SK-N-SH treated with all-trans-retinoic acid at 6 μM for 48 hours (cell line): ENCODE data around the gene LRBA.

Experiments
- BACH2 ChIP-seq: fragments of 250-450 bp; sonication (Bioruptor Pico); IDR thresholded peaks from 2 replicates; pipeline ENCODE4 v1.9.0; 2021; ENCODE audit warnings: mild to moderate bottlenecking, borderline replicate concordance
- OSR1 ChIP-seq: fragments of 250-450 bp; sonication (Bioruptor Pico); IDR thresholded peaks from 2 replicates; pipeline ENCODE4 v1.8.0; 2022; ENCODE audit warnings: moderate library complexity, mild to moderate bottlenecking, inconsistent platforms
- RARB ChIP-seq: fragments of 250-450 bp; sonication (Bioruptor Pico); IDR thresholded peaks from 2 replicates; pipeline ENCODE4 v1.8.0; 2021; ENCODE audit warnings: mild to moderate bottlenecking, moderate library complexity
- ZFP3 ChIP-seq: fragments of 250-450 bp; sonication (Bioruptor Pico); IDR thresholded peaks from 2 replicates; pipeline ENCODE4 v1.5.0; 2020; ENCODE audit warnings: mild to moderate bottlenecking, moderate library complexity
- ZFP30 ChIP-seq: fragments of 450-650 bp; formaldehyde crosslinking; IDR thresholded peaks from 2 replicates; pipeline ENCODE4 v1.5.0; 2022; ENCODE audit warnings: mild to moderate bottlenecking, moderate library complexity
- ZNF565 ChIP-seq: fragments of 450-650 bp; formaldehyde crosslinking; conservative IDR thresholded peaks from 2 replicates; pipeline ENCODE4 v1.5.0; 2020; ENCODE audit warnings: low read depth, mild to moderate bottlenecking, moderate library complexity
- ZNF8 ChIP-seq: fragments of 450-650 bp; formaldehyde crosslinking; IDR thresholded peaks from 2 replicates; pipeline ENCODE4 v1.5.0; 2020; ENCODE audit warnings: mild to moderate bottlenecking, moderate library complexity
- TF ChIP-seq, protein P1 (sequence below): fragments of 250-450 bp; sonication (Bioruptor Pico); IDR thresholded peaks from 2 replicates; pipeline ENCODE4 v1.8.0; 2020; ENCODE audit warnings: mild to moderate bottlenecking, moderate library complexity, borderline replicate concordance
- TF ChIP-seq, protein P2 (sequence below): fragments of 250-450 bp; sonication (Bioruptor Pico); IDR thresholded peaks from 2 replicates; pipeline ENCODE4 v1.5.0; 2020; ENCODE audit warnings: mild to moderate bottlenecking, moderate library complexity
- TF ChIP-seq, protein P3 (sequence below): fragments of 250-450 bp; sonication (Bioruptor Pico); IDR thresholded peaks from 2 replicates; pipeline ENCODE4 v1.8.0; 2021; ENCODE audit warnings: low read depth, mild to moderate bottlenecking, moderate library complexity, borderline replicate concordance

DNA sequence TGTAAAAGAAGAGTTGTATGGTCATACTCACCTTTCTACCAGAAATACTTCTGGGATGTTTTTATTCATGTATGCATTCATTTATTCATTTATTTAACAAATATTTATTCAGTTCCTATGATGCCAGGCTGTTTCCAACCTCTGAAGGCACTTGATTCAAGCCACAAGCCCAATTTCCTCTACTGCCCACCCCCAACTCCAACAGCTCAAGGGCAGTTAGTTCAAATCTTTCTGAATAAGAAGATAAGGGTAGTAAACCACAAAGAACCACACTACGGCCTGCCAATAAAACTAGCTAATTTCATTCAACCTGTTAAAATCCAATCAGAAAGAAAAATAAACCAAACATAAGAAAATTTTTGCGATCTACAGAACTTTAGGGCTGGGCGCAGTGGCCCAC lies 31.2 kb downstream of the LRBA start:
- TF ChIP-seq RARB (CRISPR knock-in tag) (no peak), ZFP30 (no peak), BACH2 (no peak), ZNF8 (CRISPR knock-in tag) (no peak), ZFP3 (CRISPR knock-in tag) (no peak), OSR1 (CRISPR knock-in tag) (no peak), ZNF565 (CRISPR knock-in tag) (no peak)
- TF ChIP-seq, protein P1, sequence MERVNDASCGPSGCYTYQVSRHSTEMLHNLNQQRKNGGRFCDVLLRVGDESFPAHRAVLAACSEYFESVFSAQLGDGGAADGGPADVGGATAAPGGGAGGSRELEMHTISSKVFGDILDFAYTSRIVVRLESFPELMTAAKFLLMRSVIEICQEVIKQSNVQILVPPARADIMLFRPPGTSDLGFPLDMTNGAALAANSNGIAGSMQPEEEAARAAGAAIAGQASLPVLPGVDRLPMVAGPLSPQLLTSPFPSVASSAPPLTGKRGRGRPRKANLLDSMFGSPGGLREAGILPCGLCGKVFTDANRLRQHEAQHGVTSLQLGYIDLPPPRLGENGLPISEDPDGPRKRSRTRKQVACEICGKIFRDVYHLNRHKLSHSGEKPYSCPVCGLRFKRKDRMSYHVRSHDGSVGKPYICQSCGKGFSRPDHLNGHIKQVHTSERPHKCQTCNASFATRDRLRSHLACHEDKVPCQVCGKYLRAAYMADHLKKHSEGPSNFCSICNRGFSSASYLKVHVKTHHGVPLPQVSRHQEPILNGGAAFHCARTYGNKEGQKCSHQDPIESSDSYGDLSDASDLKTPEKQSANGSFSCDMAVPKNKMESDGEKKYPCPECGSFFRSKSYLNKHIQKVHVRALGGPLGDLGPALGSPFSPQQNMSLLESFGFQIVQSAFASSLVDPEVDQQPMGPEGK (CRISPR knock-in tag): no peak
- TF ChIP-seq, protein P2, sequence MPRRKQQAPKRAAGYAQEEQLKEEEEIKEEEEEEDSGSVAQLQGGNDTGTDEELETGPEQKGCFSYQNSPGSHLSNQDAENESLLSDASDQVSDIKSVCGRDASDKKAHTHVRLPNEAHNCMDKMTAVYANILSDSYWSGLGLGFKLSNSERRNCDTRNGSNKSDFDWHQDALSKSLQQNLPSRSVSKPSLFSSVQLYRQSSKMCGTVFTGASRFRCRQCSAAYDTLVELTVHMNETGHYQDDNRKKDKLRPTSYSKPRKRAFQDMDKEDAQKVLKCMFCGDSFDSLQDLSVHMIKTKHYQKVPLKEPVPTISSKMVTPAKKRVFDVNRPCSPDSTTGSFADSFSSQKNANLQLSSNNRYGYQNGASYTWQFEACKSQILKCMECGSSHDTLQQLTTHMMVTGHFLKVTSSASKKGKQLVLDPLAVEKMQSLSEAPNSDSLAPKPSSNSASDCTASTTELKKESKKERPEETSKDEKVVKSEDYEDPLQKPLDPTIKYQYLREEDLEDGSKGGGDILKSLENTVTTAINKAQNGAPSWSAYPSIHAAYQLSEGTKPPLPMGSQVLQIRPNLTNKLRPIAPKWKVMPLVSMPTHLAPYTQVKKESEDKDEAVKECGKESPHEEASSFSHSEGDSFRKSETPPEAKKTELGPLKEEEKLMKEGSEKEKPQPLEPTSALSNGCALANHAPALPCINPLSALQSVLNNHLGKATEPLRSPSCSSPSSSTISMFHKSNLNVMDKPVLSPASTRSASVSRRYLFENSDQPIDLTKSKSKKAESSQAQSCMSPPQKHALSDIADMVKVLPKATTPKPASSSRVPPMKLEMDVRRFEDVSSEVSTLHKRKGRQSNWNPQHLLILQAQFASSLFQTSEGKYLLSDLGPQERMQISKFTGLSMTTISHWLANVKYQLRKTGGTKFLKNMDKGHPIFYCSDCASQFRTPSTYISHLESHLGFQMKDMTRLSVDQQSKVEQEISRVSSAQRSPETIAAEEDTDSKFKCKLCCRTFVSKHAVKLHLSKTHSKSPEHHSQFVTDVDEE: no peak
- TF ChIP-seq, protein P3, sequence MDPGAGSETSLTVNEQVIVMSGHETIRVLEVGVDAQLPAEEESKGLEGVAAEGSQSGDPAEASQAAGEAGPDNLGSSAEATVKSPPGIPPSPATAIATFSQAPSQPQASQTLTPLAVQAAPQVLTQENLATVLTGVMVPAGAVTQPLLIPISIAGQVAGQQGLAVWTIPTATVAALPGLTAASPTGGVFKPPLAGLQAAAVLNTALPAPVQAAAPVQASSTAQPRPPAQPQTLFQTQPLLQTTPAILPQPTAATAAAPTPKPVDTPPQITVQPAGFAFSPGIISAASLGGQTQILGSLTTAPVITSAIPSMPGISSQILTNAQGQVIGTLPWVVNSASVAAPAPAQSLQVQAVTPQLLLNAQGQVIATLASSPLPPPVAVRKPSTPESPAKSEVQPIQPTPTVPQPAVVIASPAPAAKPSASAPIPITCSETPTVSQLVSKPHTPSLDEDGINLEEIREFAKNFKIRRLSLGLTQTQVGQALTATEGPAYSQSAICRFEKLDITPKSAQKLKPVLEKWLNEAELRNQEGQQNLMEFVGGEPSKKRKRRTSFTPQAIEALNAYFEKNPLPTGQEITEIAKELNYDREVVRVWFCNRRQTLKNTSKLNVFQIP (CRISPR knock-in tag): no peak
